ENCODE data around the gene GRIN3B. TPM values are rescaled to one million over a fixed set of nuclear protein-coding genes. Genes with fewer than 3 reads are reported as not detected.
A peak's percentile ranks its signal among the peaks of the same experiment; 100 is the strongest.
"Not testable (repeated sequence)": the region's sequence is repeated elsewhere in the genome, so short reads cannot be mapped to it uniquely, and the experiment has no call there.

Gene GRIN3B, protein sequence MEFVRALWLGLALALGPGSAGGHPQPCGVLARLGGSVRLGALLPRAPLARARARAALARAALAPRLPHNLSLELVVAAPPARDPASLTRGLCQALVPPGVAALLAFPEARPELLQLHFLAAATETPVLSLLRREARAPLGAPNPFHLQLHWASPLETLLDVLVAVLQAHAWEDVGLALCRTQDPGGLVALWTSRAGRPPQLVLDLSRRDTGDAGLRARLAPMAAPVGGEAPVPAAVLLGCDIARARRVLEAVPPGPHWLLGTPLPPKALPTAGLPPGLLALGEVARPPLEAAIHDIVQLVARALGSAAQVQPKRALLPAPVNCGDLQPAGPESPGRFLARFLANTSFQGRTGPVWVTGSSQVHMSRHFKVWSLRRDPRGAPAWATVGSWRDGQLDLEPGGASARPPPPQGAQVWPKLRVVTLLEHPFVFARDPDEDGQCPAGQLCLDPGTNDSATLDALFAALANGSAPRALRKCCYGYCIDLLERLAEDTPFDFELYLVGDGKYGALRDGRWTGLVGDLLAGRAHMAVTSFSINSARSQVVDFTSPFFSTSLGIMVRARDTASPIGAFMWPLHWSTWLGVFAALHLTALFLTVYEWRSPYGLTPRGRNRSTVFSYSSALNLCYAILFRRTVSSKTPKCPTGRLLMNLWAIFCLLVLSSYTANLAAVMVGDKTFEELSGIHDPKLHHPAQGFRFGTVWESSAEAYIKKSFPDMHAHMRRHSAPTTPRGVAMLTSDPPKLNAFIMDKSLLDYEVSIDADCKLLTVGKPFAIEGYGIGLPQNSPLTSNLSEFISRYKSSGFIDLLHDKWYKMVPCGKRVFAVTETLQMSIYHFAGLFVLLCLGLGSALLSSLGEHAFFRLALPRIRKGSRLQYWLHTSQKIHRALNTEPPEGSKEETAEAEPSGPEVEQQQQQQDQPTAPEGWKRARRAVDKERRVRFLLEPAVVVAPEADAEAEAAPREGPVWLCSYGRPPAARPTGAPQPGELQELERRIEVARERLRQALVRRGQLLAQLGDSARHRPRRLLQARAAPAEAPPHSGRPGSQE
- not detected in 2 replicates for total RNA-seq (2014; rRNA removed; shearing (Covaris generic); ENCODE audit: low replicate concordance)

DNA sequence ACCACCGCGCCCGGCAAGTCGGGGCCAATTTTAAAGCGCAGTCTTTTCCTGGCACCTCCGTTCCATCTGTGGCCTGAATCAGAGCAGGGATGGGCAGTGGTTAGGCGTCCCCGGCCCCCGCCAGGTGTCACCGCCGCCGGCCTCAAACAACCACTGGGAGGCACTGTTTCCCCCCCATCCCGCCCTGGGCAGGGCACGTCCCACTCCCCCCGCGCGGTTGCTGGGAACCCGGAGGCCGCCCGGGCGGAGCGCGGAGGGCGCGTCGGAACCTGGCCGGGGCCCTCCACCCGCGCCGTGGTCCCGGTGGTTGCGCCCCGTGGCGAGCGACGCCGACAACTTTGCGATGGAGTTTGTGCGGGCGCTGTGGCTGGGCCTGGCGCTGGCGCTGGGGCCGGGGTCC, at the start of gene GRIN3B:
TSS of gene GRIN3B (plus strand) at position 325 of the 400 bp plus-strand sequence. CDS start at position 344, 19 bp downstream.
- peaks cover 9% of the 10 kb centered on the region for H3K27me3 ChIP-seq
- H3K9me3 ChIP-seq, result no peaks in the 10 kb centered on the region
- no peaks in the 10 kb centered on the region for H3K36me3 ChIP-seq
- H3K4me3 ChIP-seq, result no peak within 1 kb of the TSS
- DNase-seq, result peak; percentile 47

DNA sequence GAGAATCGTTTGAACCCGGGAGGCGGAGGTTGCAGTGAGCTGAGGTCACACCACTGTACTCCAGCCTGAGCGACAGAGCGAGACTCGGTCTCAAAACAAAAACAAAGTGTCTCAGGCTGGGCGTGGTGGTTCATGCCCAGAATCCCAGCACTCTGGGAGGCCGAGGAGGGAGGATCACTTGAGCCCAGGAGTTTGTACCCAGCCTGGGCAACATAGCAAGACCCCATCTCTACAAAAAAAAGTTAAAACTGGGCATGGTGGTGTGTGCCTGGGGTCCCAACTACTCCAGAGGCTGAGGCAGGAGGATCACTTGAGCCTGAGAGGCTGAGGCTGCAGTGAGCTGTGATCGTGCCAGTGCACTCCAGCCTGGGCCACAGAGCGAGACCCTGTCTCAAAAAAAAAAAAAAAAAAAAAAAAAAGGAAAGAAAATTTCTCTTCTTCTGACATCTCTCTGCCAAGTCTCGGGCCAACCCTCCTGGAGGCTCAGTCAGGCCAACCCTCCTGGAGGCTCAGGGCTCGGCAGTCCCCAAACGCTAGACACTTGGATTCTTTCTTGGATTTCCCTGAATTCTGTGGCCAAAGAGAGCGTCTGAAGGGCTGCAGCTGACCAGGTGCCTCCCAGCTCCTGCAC, 48.1 kb upstream of the GRIN3B start:
- no peaks in the 10 kb centered on the region for H3K36me3 ChIP-seq
- H3K4me3 ChIP-seq, result no peak overlapping the region
- no peak for DNase-seq
- no peaks in the 10 kb centered on the region for H3K27me3 ChIP-seq
- no peaks in the 10 kb centered on the region for H3K9me3 ChIP-seq

DNA sequence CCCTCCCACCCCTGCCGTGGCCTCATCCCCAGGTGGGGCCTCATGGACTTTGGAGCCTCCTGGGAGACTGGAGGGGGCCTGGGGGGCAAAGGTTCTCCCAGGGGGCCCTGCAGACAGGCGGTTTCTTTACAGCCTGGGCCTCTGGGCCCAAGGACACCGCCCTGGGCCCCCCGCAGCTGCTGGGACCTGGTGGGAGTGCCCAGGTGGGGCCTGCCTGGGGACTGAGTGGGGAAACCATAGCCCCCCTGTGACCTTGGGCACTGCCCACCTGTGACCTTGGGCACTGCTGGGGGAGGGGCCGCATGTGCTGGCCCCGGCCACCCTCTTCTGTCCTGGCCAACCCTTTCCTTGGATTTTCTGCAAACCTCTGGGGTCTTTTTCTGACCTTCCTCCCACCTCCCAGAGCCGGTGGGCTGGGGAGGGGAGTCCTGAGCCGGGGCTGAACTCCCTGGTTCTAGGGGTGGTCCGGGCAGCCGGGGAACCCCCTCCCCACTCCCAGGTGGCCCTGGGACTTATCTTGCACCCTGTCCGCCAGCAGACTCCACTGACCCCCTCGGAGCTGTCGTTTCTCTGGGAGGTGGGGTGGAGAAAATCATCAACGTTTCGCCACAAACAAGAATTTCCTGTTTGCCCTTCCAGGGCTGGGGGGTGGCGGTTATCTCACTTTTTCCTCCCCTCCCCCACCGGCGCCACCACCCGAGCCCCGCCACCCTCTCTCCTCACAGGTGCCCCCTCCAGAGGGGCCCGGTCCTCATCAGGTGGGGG, 47.4 kb upstream of the GRIN3B start:
- DNase-seq, result no peak
- Histone ChIP-seq H3K27me3 (no peaks in the 10 kb centered on the region), H3K4me3 (no peak overlapping the region), H3K9me3 (no peaks in the 10 kb centered on the region), H3K36me3 (no peaks in the 10 kb centered on the region)

DNA sequence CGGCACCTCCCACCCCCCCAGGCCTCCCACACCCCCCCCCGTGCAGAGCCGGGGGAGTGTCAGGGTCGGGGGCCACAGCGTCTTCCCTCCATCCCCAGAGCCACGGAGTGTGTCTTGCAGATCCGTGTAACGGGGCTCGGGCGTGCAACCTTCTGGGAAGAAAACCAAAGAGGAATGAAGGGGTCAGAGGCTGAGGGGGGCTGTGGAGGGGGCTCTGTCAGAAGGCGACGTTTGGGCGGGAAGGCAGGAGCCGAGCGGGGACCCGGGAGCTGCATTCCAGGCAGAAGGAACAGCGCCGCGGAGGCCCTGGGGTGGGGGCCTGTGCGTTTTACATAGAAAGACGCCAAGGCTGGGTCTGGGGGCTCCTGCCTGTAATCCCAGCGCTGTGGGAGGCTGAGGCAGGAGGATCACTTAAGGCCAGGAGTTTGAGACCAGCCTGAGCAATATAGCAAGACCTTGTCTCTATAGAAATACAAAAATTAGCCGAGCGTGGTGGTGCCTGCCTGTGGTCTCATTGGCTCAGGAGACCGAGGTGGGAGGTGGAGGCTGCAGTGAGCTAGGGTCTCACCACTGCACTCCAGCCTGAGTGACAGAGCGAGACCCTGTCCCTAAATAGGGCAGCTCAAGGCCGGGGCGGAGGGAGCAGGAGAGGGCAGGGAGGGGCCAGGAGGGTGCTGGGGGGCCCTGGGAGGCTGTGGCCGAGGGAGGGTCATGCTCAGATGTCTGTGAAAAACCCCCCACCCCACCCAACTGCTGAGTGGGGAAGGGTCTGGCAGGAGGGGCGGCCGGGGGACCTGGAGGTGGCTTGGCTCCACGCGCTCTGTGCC, 46.6 kb upstream of the GRIN3B start:
- H3K27me3 ChIP-seq, result no peaks in the 10 kb centered on the region

DNA sequence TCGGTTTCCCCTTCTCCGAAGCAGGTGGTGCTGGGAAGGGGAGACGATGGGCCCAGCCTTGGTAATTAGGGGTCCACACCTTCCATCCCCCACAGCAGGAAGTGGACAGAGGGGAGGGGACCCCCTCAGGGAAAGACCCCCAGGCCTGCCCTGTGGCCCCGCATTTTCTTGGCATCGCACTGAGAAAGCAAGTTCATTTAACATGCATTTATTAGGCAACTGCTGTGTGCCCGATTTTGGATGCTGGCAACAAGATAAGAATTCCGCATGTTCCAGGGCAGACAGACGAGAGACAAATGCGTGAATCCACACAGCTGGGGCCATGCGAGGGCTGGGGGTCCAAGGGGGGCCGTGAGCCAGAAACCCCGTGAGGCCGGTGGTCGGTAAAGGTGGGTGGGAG, 45.9 kb upstream of the GRIN3B start:
- no peaks in the 10 kb centered on the region for H3K27me3 ChIP-seq
- H3K36me3 ChIP-seq, result no peaks in the 10 kb centered on the region
- no peak for DNase-seq
- no peak overlapping the region for H3K4me3 ChIP-seq
- no peaks in the 10 kb centered on the region for H3K9me3 ChIP-seq

More for the DNA sequence above, 46.6 kb upstream of the GRIN3B start:
- H3K9me3 ChIP-seq, result no peaks in the 10 kb centered on the region
- H3K4me3 ChIP-seq, result no peak overlapping the region
- no peak for DNase-seq
- H3K36me3 ChIP-seq, result no peaks in the 10 kb centered on the region

DNA sequence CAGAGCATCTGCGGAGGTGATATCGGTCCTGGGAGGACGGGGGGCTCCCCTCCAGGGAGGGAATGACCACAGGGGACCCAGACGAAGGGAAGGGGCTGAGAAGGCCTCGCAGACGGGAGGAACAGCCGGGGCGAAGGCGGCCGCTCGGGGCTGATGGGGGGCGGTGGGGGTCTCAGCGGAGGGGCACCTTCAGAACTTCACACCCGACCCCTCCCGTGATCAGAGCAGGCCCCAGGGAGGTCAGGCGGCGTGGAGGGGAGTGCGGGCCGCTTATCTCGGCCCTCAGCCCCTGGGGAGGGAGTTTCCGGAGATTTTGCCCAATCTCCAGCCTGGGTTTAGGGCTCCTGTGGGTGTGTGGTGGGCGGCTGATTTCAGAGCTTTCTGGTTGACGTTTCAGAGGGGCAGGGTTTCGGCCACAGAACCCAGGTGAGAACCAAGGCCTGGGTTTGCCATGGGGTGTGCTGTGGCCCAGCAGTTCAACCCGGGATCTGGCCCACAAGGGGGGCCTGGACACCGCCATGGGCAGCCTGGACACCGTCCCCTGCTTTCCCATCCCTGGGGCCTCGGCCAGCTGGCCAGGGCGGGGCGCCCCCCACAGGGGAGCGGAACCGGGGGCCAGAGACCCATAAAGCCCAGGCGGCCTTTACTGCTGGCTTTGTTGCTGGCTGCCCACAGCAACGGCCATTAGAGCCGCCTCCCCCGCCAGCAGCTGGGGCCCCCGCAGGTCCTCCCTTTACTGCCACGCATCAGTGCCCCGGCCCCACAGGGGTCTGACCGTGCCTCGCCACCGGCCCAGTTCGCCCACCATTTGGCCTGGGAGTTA, 45.3 kb upstream of the GRIN3B start:
- no peaks in the 10 kb centered on the region for H3K9me3 ChIP-seq
- no peaks in the 10 kb centered on the region for H3K27me3 ChIP-seq
- no peaks in the 10 kb centered on the region for H3K36me3 ChIP-seq
- H3K4me3 ChIP-seq, result no peak overlapping the region
- no peak for DNase-seq

DNA sequence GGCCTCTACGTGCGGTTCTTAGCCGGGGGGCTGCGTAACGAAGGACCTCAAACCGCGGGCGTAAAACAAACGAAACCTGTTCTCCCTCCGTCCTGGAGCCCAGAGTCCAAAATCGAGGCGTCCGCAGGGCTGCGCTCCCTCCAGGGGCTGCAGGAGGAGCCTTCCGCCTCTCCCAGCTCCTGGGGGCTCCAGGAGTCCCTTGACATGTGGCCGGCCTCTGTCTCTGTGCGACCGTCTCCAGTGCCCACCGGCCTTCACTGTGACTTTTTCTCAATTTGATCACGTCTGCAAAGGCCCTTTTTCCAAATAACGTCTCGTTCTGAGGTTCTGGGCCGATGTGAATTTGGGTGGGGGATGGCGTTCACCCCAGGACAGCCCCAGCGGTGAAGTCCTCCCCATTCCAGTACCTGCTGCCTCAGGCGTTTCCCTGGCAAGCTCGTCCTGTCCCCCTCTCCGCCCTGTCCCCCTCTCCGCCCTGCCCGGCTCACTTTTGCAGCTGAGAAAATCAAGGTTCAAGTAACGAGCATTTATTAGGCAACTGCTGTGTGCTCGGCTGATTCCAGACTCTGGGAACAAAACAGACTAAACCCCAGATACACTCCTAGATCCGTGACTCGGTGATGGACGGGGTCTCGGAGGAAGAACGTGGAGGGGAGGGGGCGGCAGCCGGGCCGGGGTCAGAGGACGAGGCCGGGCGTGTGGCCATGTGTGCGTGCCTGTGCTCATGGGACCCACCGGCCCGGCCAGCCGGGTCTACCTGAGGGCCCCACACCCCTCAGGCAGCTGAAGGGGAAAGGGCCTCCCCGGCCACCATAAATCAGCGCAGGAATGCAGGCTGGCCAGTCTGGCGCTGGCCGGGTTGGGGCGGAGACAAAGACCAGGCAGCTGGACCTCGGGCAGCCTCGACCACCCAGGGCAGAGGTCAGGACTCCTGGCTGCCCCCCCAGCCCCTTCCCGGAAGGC, 44.1 kb upstream of the GRIN3B start:
- Histone ChIP-seq H3K9me3 (no peaks in the 10 kb centered on the region), H3K36me3 (no peaks in the 10 kb centered on the region), H3K4me3 (no peak overlapping the region), H3K27me3 (no peaks in the 10 kb centered on the region)
- DNase-seq, result no peak

DNA sequence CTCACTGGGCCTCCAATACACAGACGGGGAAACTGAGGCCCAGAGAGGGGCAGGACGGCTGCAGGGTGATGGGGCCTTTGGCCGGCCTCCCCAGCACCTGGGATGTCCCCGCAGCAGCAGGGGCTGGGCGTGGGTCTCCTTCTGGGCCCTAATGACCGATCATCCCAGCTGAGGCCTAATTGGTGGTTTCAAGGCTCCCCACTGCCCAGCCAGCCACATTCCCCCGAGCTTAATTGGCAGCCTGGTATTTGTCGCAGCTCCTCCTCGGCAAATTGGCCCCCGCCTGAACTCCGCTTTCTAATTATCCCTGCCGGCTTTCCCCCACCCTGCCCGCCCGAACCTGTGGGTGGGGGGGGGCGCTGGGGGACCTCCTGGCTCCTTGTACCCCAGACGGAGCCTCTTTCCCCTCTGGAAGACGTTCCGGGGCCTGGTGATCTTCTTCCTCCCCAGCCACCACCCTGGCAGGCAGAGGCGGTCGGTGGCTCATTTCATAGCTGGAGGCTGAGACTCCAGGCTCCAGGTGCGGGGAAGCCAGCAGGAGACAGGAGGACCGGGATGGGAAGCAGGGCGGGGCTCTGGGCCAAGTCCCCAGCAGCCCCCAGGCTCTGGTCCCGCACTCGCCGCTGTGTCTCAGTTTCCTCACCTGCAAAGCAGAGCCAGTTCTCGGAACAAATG, 43.3 kb upstream of the GRIN3B start:
- no peaks in the 10 kb centered on the region for H3K36me3 ChIP-seq
- no peak for DNase-seq
- H3K4me3 ChIP-seq, result no peak overlapping the region
- no peaks in the 10 kb centered on the region for H3K27me3 ChIP-seq
- no peaks in the 10 kb centered on the region for H3K9me3 ChIP-seq

DNA sequence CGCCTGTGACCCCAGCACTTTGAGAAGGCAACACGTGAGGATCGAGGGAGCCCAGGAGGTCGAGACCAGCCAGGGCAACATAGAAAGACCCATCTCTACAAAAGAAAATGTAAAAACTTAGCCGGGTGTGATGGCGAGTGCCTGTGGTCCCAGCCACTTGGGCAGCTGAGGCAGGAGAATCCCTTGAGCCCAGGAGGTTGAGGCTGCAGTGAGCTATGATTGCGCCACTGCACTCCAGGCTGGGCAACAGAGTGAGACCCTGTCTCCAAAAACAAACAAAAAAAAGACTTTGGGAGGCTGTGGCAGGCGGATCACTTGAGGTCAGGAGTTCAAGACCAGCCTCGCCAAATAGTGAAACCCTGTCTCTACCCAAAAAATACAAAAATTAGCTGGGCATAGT, 42.6 kb upstream of the GRIN3B start:
- not testable (repeated sequence) for H3K27me3 ChIP-seq, H3K9me3 ChIP-seq, H3K36me3 ChIP-seq, H3K4me3 ChIP-seq, DNase-seq

DNA sequence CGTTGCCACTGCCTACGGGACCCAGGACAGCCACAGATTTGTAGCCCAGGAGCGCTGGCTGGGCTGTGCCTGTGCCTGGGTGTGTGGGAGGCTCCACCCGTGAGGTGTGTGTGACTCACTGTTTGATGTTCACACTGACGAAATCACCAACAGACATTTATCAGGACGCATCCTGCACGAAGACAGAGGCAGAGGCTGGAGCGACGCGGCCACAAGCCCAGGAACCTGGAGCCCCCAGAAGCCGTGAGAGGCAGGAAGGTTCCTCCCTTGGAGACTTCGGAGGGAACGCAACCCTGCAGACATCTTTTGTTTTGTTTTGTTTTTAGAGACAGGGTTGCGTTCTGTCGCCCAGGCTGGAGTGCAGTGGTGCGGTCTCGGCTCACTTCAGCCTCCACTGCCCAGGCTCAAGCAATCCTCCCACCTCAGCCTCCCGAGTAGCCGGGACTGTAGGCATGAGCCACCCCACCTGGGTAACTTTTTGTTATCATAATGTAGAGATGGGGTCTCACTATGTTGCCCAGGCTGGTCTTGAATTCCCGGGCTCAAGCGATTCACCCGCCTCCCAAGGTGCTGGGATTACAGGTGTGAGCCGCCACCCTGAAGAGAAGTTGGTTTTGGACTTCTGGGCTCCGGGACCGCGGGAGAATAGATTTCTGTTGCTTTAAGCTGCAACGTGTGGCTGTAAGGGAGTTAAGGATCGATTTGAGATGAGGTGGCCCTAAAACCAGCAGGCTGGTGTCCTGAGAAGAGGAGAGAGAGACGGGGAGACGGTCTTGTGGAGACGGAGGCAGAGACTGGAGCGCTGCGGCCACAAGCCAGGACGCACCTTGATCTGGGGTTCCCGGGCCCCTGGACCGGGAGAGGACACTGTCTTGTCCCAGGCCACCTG, 41.0 kb upstream of the GRIN3B start:
- DNase-seq, result no peak
- H3K4me3 ChIP-seq, result no peak overlapping the region

DNA sequence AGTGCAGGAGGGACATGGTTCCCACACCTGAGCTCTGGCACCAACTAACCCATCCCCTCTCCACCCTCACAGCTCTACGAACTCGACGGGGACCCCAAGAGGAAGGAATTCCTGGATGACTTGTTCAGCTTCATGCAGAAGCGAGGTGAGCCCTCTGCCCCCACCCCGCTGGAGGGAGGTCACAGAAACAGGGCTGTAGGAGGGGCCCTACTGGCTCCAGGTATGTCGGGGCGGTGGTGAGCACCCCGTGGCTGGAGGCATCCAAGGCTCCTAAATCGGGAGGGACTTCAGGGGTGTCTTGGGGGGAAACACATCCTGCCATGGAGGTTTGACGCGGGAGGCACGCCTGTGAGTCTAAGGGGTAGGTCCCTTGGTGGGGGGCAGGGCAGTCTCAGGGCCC, 40.2 kb upstream of the GRIN3B start:
- H3K36me3 ChIP-seq, result no peaks in the 10 kb centered on the region
- DNase-seq, result no peak
- H3K4me3 ChIP-seq, result no peak overlapping the region
- no peaks in the 10 kb centered on the region for H3K27me3 ChIP-seq
- H3K9me3 ChIP-seq, result no peaks in the 10 kb centered on the region

More for the DNA sequence above, 41.0 kb upstream of the GRIN3B start:
- Histone ChIP-seq H3K9me3 (no peaks in the 10 kb centered on the region), H3K36me3 (no peaks in the 10 kb centered on the region), H3K27me3 (no peaks in the 10 kb centered on the region)

DNA sequence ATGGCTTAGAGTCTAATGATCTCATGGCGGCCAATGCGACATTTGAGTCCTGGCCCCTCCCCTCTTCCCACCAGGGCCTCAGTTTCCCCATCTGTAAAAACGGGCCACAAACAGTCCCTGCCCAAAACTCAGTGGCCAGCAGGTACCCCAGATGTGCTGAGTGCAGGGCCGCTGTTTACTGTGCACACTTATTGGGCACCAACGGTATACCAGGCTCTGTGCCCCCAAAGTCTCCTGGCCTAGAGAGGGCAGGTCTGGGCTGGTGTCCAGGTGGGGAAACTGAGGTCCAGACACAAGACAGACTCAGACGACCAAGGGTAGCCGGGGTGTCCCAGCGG, 39.6 kb upstream of the GRIN3B start:
- no peak overlapping the region for H3K4me3 ChIP-seq
- H3K36me3 ChIP-seq, result no peaks in the 10 kb centered on the region
- DNase-seq, result no peak
- no peaks in the 10 kb centered on the region for H3K9me3 ChIP-seq
- no peaks in the 10 kb centered on the region for H3K27me3 ChIP-seq

Measured in MG63 (cell line).